Activated CD4-positive, alpha-beta memory T cell treated with anti-CD3 and anti-CD28 coated beads for 36 hours (primary cell): Measurements from ENCODE around the gene KPNA5. TPM values are rescaled to one million over a fixed set of nuclear protein-coding genes. Genes with fewer than 3 reads are reported as not detected.
"Not testable (repeated sequence)": the region's sequence is repeated elsewhere in the genome, so short reads cannot be mapped to it uniquely, and the experiment has no call there.

ENCODE experiments used
- CTCF ChIA-PET: fragments of 350-600 bp; sonication (Branson Sonifier 250); formaldehyde crosslinking; loops from one replicate; lab custom pipeline; 2021; ENCODE audit warnings: antibody characterized with exemption, inconsistent platforms; lab: Charles Lee
- POLR2A ChIA-PET: fragments of 350-600 bp; sonication (Branson Sonifier 250); formaldehyde crosslinking; loops from one replicate; lab custom pipeline; 2021; ENCODE audit warnings: antibody characterized with exemption; lab: Charles Lee
- DNase-seq: peaks from one replicate; pipeline ENCODE4 v3.0.0-alpha.2; 2020
- H3K27ac Mint-ChIP-seq: one replicate; pipeline ENCODE4 v1.8.0; 2021; ENCODE audit warnings: mixed read lengths
- H3K27me3 Mint-ChIP-seq: one replicate; pipeline ENCODE4 v1.8.0; 2021; ENCODE audit warnings: mixed read lengths
- H3K36me3 Mint-ChIP-seq: one replicate; pipeline ENCODE4 v1.8.0; 2021; ENCODE audit warnings: mixed read lengths
- H3K4me1 Mint-ChIP-seq: one replicate; pipeline ENCODE4 v1.8.0; 2021; ENCODE audit warnings: low read depth, mixed read lengths
- H3K4me3 Mint-ChIP-seq: one replicate; pipeline ENCODE4 v1.8.0; 2021; ENCODE audit warnings: mild to moderate bottlenecking, mixed read lengths
- H3K9me3 Mint-ChIP-seq: one replicate; pipeline ENCODE4 v1.8.0; 2021; ENCODE audit warnings: mixed read lengths
- intact Hi-C: fragments of 100-400 bp; cut with micrococcal nuclease; formaldehyde crosslinking; loops from one replicate; pipeline ENCODE4 v1.15.1; 2023
- total RNA-seq, 2 experiments: library from RNA; stranded (reverse); gene quantifications; one replicate each; pipeline ENCODE4 v1.2.3, GENCODE V29; 2021

Gene KPNA5
- total RNA-seq, 2 experiments from 2014 or later = 10.0 to 10.2 TPM

GRCh38 chr6:116666869-116667268 lies 14.1 kb upstream of the KPNA5 start:
- no peak for DNase-seq
- Mint-ChIP-seq H3K27ac (peak overlapping the region; percentile 11), H3K4me3 (peak overlapping the region; percentile 63), H3K9me3 (no peaks in the 10 kb centered on the region), H3K36me3 (peaks cover 13% of the 10 kb centered on the region), H3K4me1 (peaks cover 41% of the 10 kb centered on the region), H3K27me3 (peaks cover 3% of the 10 kb centered on the region)
- intact Hi-C loops = loop anchor here (1.0 to 5.0 kb wide), 2 partner anchors 28 to 280 kb away; no protein-coding TSS in a partner anchor
- POLR2A ChIA-PET = interaction anchor here (1.1 to 1.4 kb wide), 2 partner anchors 13 to 387 kb away, joined by 3 to 4 read pairs; partner anchors contain the start of gene TSPYL1
- CTCF ChIA-PET = interaction anchor here (1.0 to 1.6 kb wide), 2 partner anchors 14 to 106 kb away, joined by 3 read pairs; partner anchors contain the start of gene KPNA5

- intact Hi-C loops = loop anchor here (1.0 to 5.0 kb wide), 6 partner anchors 14 to 388 kb away; partner anchors contain the start of genes KPNA5, RSPH4A, RWDD1 and TSPYL1
- POLR2A ChIA-PET = interaction anchor here (1.4 to 2.3 kb wide), 4 partner anchors 10 to 388 kb away, joined by 4 to 12 read pairs (median 5); partner anchors contain the start of genes KPNA5, RWDD1 and TSPYL1
- no peak for DNase-seq
- Mint-ChIP-seq H3K27ac (peak overlapping the region; percentile 95), H3K4me3 (peak overlapping the region; percentile 98), H3K36me3 (peaks cover 13% of the 10 kb centered on the region), H3K9me3 (no peaks in the 10 kb centered on the region), H3K4me1 (peaks cover 35% of the 10 kb centered on the region), H3K27me3 (peaks cover 3% of the 10 kb centered on the region)
- CTCF ChIA-PET = interaction anchor here (1.0 to 1.6 kb wide), 2 partner anchors 13 to 107 kb away, joined by 3 read pairs; partner anchors contain the start of gene KPNA5
These were observed 13.4 kb upstream of the KPNA5 start for GRCh38 chr6:116667623-116668022.

- H3K27me3 Mint-ChIP-seq = peaks cover 3% of the 10 kb centered on the region
- peaks cover 4% of the 10 kb centered on the region for H3K4me1 Mint-ChIP-seq
- no peaks in the 10 kb centered on the region for H3K9me3 Mint-ChIP-seq
- H3K36me3 Mint-ChIP-seq = peaks cover 2% of the 10 kb centered on the region
- H3K4me3 Mint-ChIP-seq = no peak overlapping the region
- intact Hi-C loops = no loop called here
- no peak for DNase-seq
- ChIA-PET POLR2A (interaction anchor here (1.0 to 1.7 kb wide), 2 partner anchors 8 to 9 kb away, joined by 3 to 6 read pairs; partner anchors contain the start of gene KPNA5), CTCF (no interaction called here)
- H3K27ac Mint-ChIP-seq = no peak overlapping the region
These were observed 8.7 kb upstream of the KPNA5 start for GRCh38 chr6:116672306-116672705.

- Mint-ChIP-seq H3K27me3 (no peaks in the 10 kb centered on the region), H3K9me3 (no peaks in the 10 kb centered on the region)
- intact Hi-C loops = no loop called here
These were observed 5.0 kb upstream of the KPNA5 start for GRCh38 chr6:116676021-116676420.

GRCh38 chr6:116682334-116682712 lies 1.3 kb downstream of the KPNA5 start:
- DNase-seq = peak; percentile 53
- intact Hi-C loops = loop anchor here (1.0 to 10.0 kb wide), 3 partner anchors 308 to 580 kb away; partner anchors contain the start of genes DSE, NT5DC1 and TSPYL1
- Mint-ChIP-seq H3K27ac (peak overlapping the region; percentile 82), H3K4me3 (peak overlapping the region; percentile 99), H3K4me1 (peaks cover 52% of the 10 kb centered on the region), H3K27me3 (no peaks in the 10 kb centered on the region), H3K36me3 (peaks cover 24% of the 10 kb centered on the region), H3K9me3 (no peaks in the 10 kb centered on the region)
- ChIA-PET POLR2A (interaction anchor here (0.6 to 1.5 kb wide), 3 partner anchors 17 to 582 kb away, joined by 3 read pairs; partner anchors contain the start of genes NT5DC1 and RWDD1), CTCF (no interaction called here)

More at GRCh38 chr6:116676021-116676420, 5.0 kb upstream of the KPNA5 start:
- H3K4me3 Mint-ChIP-seq = no peak overlapping the region
- CTCF ChIA-PET = no interaction called here
- peaks cover under 1% of the 10 kb centered on the region for H3K36me3 Mint-ChIP-seq
- no peak for DNase-seq
- POLR2A ChIA-PET = no interaction called here
- peaks cover 12% of the 10 kb centered on the region for H3K4me1 Mint-ChIP-seq
- H3K27ac Mint-ChIP-seq = no peak overlapping the region

GRCh38 chr6:116685437-116685993 lies 4.5 kb downstream of the KPNA5 start:
- intact Hi-C loops = loop anchor here (10.0 kb wide), 1 partner anchor 311 kb away; the partner anchor contains the start of gene DSE
- DNase-seq = no peak
- H3K4me1 Mint-ChIP-seq = peaks cover 51% of the 10 kb centered on the region
- H3K27ac Mint-ChIP-seq = no peak overlapping the region
- H3K36me3 Mint-ChIP-seq = peaks cover 28% of the 10 kb centered on the region
- H3K27me3 Mint-ChIP-seq = no peaks in the 10 kb centered on the region
- no peaks in the 10 kb centered on the region for H3K9me3 Mint-ChIP-seq
- no peak overlapping the region for H3K4me3 Mint-ChIP-seq
- ChIA-PET POLR2A (no interaction called here), CTCF (no interaction called here)

GRCh38 chr6:116686475-116687101 lies 5.6 kb downstream of the KPNA5 start:
- H3K27ac Mint-ChIP-seq, H3K27me3 Mint-ChIP-seq, H3K9me3 Mint-ChIP-seq, CTCF ChIA-PET, POLR2A ChIA-PET, DNase-seq, H3K4me3 Mint-ChIP-seq: not testable (repeated sequence)
- intact Hi-C loops = loop anchor here (10.0 kb wide), 1 partner anchor 312 kb away; the partner anchor contains the start of gene DSE
- H3K4me1 Mint-ChIP-seq = peaks cover 52% of the 10 kb centered on the region
- peaks cover 27% of the 10 kb centered on the region for H3K36me3 Mint-ChIP-seq

GRCh38 chr6:116691154-116691553 lies 10.1 kb downstream of the KPNA5 start:
- CTCF ChIA-PET = no interaction called here
- intact Hi-C loops = no loop called here
- H3K9me3 Mint-ChIP-seq = peaks cover 4% of the 10 kb centered on the region
- no peak for DNase-seq
- H3K4me1 Mint-ChIP-seq = peaks cover 46% of the 10 kb centered on the region
- no peaks in the 10 kb centered on the region for H3K27me3 Mint-ChIP-seq
- POLR2A ChIA-PET = no interaction called here
- H3K4me3 Mint-ChIP-seq = no peak overlapping the region
- H3K27ac Mint-ChIP-seq = no peak overlapping the region
- H3K36me3 Mint-ChIP-seq = peaks cover 26% of the 10 kb centered on the region

- H3K4me1 Mint-ChIP-seq = peaks cover 39% of the 10 kb centered on the region
- H3K4me3 Mint-ChIP-seq, POLR2A ChIA-PET, CTCF ChIA-PET, H3K27ac Mint-ChIP-seq, H3K27me3 Mint-ChIP-seq, intact Hi-C loops, H3K9me3 Mint-ChIP-seq, DNase-seq: not testable (repeated sequence)
- peaks cover 27% of the 10 kb centered on the region for H3K36me3 Mint-ChIP-seq
These were observed 11.9 kb downstream of the KPNA5 start for GRCh38 chr6:116692873-116693272.

GRCh38 chr6:116693275-116693674 lies 12.3 kb downstream of the KPNA5 start:
- H3K27ac Mint-ChIP-seq, H3K27me3 Mint-ChIP-seq, H3K4me3 Mint-ChIP-seq, POLR2A ChIA-PET, CTCF ChIA-PET, DNase-seq, intact Hi-C loops, H3K9me3 Mint-ChIP-seq: not testable (repeated sequence)
- Mint-ChIP-seq H3K36me3 (peaks cover 27% of the 10 kb centered on the region), H3K4me1 (peaks cover 38% of the 10 kb centered on the region)

- intact Hi-C loops = loop anchor here (1.0 kb wide), 2 partner anchors 14 to 28 kb away; partner anchors contain the start of gene KPNA5
- Mint-ChIP-seq H3K4me3 (no peak overlapping the region), H3K9me3 (peaks cover 4% of the 10 kb centered on the region), H3K27ac (no peak overlapping the region), H3K27me3 (no peaks in the 10 kb centered on the region), H3K4me1 (peaks cover 39% of the 10 kb centered on the region), H3K36me3 (peaks cover 32% of the 10 kb centered on the region)
- ChIA-PET POLR2A (no interaction called here), CTCF (no interaction called here)
- DNase-seq = no peak
These were observed 14.4 kb downstream of the KPNA5 start for GRCh38 chr6:116695401-116695800.

- peaks cover 37% of the 10 kb centered on the region for H3K4me1 Mint-ChIP-seq
- no peak overlapping the region for H3K4me3 Mint-ChIP-seq
- intact Hi-C loops = no loop called here
- H3K27me3 Mint-ChIP-seq = no peaks in the 10 kb centered on the region
- no peak for DNase-seq
- H3K9me3 Mint-ChIP-seq = peaks cover 4% of the 10 kb centered on the region
- ChIA-PET POLR2A (no interaction called here), CTCF (no interaction called here)
- H3K27ac Mint-ChIP-seq = no peak overlapping the region
- H3K36me3 Mint-ChIP-seq = peaks cover 31% of the 10 kb centered on the region
These were observed 16.5 kb downstream of the KPNA5 start for GRCh38 chr6:116697480-116697879.
